Measurements from ENCODE around the gene SYT3. TPM values are rescaled to one million over a fixed set of nuclear protein-coding genes. Genes with fewer than 3 reads are reported as not detected.

SYT3 gene
- total RNA-seq, 1 experiment from 2014 or later: 0.41 TPM

DNA sequence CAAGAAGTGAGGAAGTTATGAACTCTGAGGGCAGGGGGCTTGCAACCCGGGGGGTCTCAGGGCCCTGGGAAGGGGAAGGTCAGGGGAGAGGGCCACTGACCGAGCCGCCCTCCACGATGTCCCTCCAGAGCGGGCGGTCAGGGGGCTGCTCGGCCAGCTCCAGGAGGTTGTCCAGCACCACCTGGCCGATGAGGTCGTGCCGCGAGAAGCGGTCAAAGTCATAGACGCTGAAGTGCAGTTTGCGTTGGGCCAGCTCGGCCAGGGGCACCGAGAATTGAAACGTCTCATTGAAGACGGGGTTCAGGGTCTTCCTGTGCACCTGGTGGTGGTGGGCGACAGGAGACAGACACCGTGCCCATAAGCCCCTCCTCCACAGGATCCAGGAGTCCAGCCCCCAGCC is 10.5 kb downstream of the SYT3 start:
- Mint-ChIP-seq H3K27me3 (ENCODE audit: insufficient read depth, unreplicated experiment) (peaks cover 7% of the 10 kb centered on the region), H3K36me3 (ENCODE audit: insufficient read depth, unreplicated experiment) (no peaks in the 10 kb centered on the region)
- no peaks in the 10 kb centered on the region for H3K27me3 ChIP-seq (replicated peaks; ENCODE audit: control insufficient read depth, insufficient read depth, low read length)

GRCh38 chr19:50628551-50628950 is 11.1 kb downstream of the SYT3 start:
- H3K4me1 Mint-ChIP-seq (ENCODE audit: low read depth, unreplicated experiment): no peaks in the 10 kb centered on the region
- no TSS peak for BruUV-seq (replicated peaks)
- H3K27me3 Mint-ChIP-seq (ENCODE audit: insufficient read depth, unreplicated experiment): peaks cover 7% of the 10 kb centered on the region
- Histone ChIP-seq H3K9me3 (peaks cover 7% of the 10 kb centered on the region; the same call in 1 of the 2 replicates), H3K4me1 (no peaks in the 10 kb centered on the region), H3K4me3 (ENCODE audit: low read depth, low read length) (no peak overlapping the region), H3K27me3 (replicated peaks; ENCODE audit: control insufficient read depth, insufficient read depth, low read length) (no peaks in the 10 kb centered on the region), H3K36me3 (ENCODE audit: control insufficient read depth, insufficient read depth, low read length) (no peaks in the 10 kb centered on the region)
- DNase-seq: no peak
- intact Hi-C loops (cut with micrococcal nuclease; ENCODE audit: unreplicated experiment): no loop called here
- no peaks in the 10 kb centered on the region for H3K36me3 Mint-ChIP-seq (ENCODE audit: insufficient read depth, unreplicated experiment)
- H3K9me3 Mint-ChIP-seq (ENCODE audit: unreplicated experiment): no peaks in the 10 kb centered on the region
- TF ChIP-seq, protein P1, sequence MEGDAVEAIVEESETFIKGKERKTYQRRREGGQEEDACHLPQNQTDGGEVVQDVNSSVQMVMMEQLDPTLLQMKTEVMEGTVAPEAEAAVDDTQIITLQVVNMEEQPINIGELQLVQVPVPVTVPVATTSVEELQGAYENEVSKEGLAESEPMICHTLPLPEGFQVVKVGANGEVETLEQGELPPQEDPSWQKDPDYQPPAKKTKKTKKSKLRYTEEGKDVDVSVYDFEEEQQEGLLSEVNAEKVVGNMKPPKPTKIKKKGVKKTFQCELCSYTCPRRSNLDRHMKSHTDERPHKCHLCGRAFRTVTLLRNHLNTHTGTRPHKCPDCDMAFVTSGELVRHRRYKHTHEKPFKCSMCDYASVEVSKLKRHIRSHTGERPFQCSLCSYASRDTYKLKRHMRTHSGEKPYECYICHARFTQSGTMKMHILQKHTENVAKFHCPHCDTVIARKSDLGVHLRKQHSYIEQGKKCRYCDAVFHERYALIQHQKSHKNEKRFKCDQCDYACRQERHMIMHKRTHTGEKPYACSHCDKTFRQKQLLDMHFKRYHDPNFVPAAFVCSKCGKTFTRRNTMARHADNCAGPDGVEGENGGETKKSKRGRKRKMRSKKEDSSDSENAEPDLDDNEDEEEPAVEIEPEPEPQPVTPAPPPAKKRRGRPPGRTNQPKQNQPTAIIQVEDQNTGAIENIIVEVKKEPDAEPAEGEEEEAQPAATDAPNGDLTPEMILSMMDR (IDR thresholded peaks at IDR 0.05; ENCODE audit: insufficient read depth in 1 of 2, low read depth in 1 of 2, low read length in 1 of 2, severe bottlenecking in 1 of 2, unreplicated experiment in 1 of 2): no peak
- ChIA-PET CTCF (interaction anchor here (0.6 kb wide), 1 partner anchor 96 kb away, joined by 3 read pairs; no protein-coding TSS in a partner anchor), POLR2A (interaction anchor here (0.5 kb wide), 1 partner anchor 117 kb away, joined by 3 read pairs; no protein-coding TSS in a partner anchor)
- H3K4me3 Mint-ChIP-seq (ENCODE audit: unreplicated experiment): no peak overlapping the region
- no peak overlapping the region for H3K27ac Mint-ChIP-seq (ENCODE audit: unreplicated experiment)

More for the DNA sequence above, 10.5 kb downstream of the SYT3 start:
- CTCF ChIA-PET: interaction anchor here (0.5 kb wide), 1 partner anchor 73 kb away, joined by 3 read pairs; no protein-coding TSS in a partner anchor
- POLR2A ChIA-PET: no interaction called here
- intact Hi-C loops (cut with micrococcal nuclease; ENCODE audit: unreplicated experiment): no loop called here
- Histone ChIP-seq H3K36me3 (ENCODE audit: control insufficient read depth, insufficient read depth, low read length) (no peaks in the 10 kb centered on the region), H3K9me3 (peaks cover 14% of the 10 kb centered on the region), H3K4me1 (no peaks in the 10 kb centered on the region), H3K4me3 (ENCODE audit: low read depth, low read length) (no peak overlapping the region)
- no peak for DNase-seq
- Mint-ChIP-seq H3K4me1 (ENCODE audit: low read depth, unreplicated experiment) (no peaks in the 10 kb centered on the region), H3K27ac (ENCODE audit: unreplicated experiment) (no peak overlapping the region), H3K9me3 (ENCODE audit: unreplicated experiment) (no peaks in the 10 kb centered on the region), H3K4me3 (ENCODE audit: unreplicated experiment) (no peak overlapping the region)
- TF ChIP-seq, protein P1 (IDR thresholded peaks at IDR 0.05; ENCODE audit: insufficient read depth in 1 of 2, low read depth in 1 of 2, low read length in 1 of 2, severe bottlenecking in 1 of 2, unreplicated experiment in 1 of 2): no peak
- BruUV-seq (replicated peaks): no TSS peak

GRCh38 chr19:50628146-50628545 is 11.5 kb downstream of the SYT3 start:
- no peaks in the 10 kb centered on the region for H3K36me3 Mint-ChIP-seq (ENCODE audit: insufficient read depth, unreplicated experiment)
- Histone ChIP-seq H3K36me3 (ENCODE audit: control insufficient read depth, insufficient read depth, low read length) (no peaks in the 10 kb centered on the region), H3K9me3 (peaks cover 3% of the 10 kb centered on the region; the same call in 1 of the 2 replicates), H3K4me1 (no peaks in the 10 kb centered on the region), H3K27me3 (replicated peaks; ENCODE audit: control insufficient read depth, insufficient read depth, low read length) (no peaks in the 10 kb centered on the region), H3K4me3 (ENCODE audit: low read depth, low read length) (no peak overlapping the region)
- no peaks in the 10 kb centered on the region for H3K4me1 Mint-ChIP-seq (ENCODE audit: low read depth, unreplicated experiment)
- intact Hi-C loops (cut with micrococcal nuclease; ENCODE audit: unreplicated experiment): no loop called here
- ChIA-PET CTCF (no interaction called here), POLR2A (interaction anchor here (0.5 kb wide), 2 partner anchors 116 to 363 kb away, joined by 3 read pairs; no protein-coding TSS in a partner anchor)
- no peak for DNase-seq
- H3K27me3 Mint-ChIP-seq (ENCODE audit: insufficient read depth, unreplicated experiment): peaks cover 7% of the 10 kb centered on the region
- no peaks in the 10 kb centered on the region for H3K9me3 Mint-ChIP-seq (ENCODE audit: unreplicated experiment)
- TF ChIP-seq, protein P1 (IDR thresholded peaks at IDR 0.05; ENCODE audit: insufficient read depth in 1 of 2, low read depth in 1 of 2, low read length in 1 of 2, severe bottlenecking in 1 of 2, unreplicated experiment in 1 of 2): no peak
- no TSS peak for BruUV-seq (replicated peaks)
- H3K27ac Mint-ChIP-seq (ENCODE audit: unreplicated experiment): no peak overlapping the region
- H3K4me3 Mint-ChIP-seq (ENCODE audit: unreplicated experiment): no peak overlapping the region
